Neuronal stem cell (in vitro differentiated cells): Measurements from ENCODE around the gene CFL1. TPM values are rescaled to one million over a fixed set of nuclear protein-coding genes. Genes with fewer than 3 reads are reported as not detected.

ENCODE experiments used
- DNase-seq: peaks from one replicate; pipeline ENCODE4 v3.0.0-alpha.2; 2013; ENCODE audit warnings: low spot score
- H2AFZ ChIP-seq: one replicate; pipeline ENCODE4 v1.6.1; 2013; ENCODE audit warnings: mild to moderate bottlenecking, low read length, inconsistent platforms
- H2AK5ac ChIP-seq: 2 replicates; pipeline ENCODE4 v1.6.1; 2013; ENCODE audit warnings: low read depth, mild to moderate bottlenecking, inconsistent platforms, low read length, moderate library complexity, mixed read lengths
- H2BK120ac ChIP-seq: 2 replicates; pipeline ENCODE4 v1.6.1; 2013; ENCODE audit warnings: low read depth, mild to moderate bottlenecking, inconsistent platforms, low read length, moderate library complexity, mixed read lengths
- H2BK12ac ChIP-seq: one replicate; pipeline ENCODE4 v1.6.1; 2013; ENCODE audit warnings: low read length, inconsistent platforms
- H2BK15ac ChIP-seq: 2 replicates; pipeline ENCODE4 v1.6.1; 2013; ENCODE audit warnings: mild to moderate bottlenecking, low read length, inconsistent platforms, mixed read lengths
- H2BK5ac ChIP-seq: one replicate; pipeline ENCODE4 v1.6.1; 2013; ENCODE audit warnings: inconsistent platforms, mild to moderate bottlenecking, low read length, moderate library complexity
- H3K14ac ChIP-seq: one replicate; pipeline ENCODE4 v1.6.1; 2013; ENCODE audit warnings: low read length, inconsistent platforms
- H3K18ac ChIP-seq: 2 replicates; pipeline ENCODE4 v1.6.1; 2013; ENCODE audit warnings: low read length, inconsistent platforms
- H3K23ac ChIP-seq: 2 replicates; pipeline ENCODE4 v1.6.1; 2013; ENCODE audit warnings: low read depth, mild to moderate bottlenecking, mixed read lengths, low read length, inconsistent platforms; ENCODE audit not compliant: poor library complexity
- H3K27ac ChIP-seq: replicated peaks from 3 replicates; pipeline ENCODE4 v1.5.1; 2013; ENCODE audit warnings: low read length, inconsistent platforms
- H3K27me3 ChIP-seq, 3 experiments: 2 replicates each; pipeline ENCODE4 v1.6.1; 2013; ENCODE audit warnings: low read length in 3 of 3, mild to moderate bottlenecking in 2 of 3, inconsistent platforms in 1 of 3, low read depth in 1 of 3, mixed read lengths in 1 of 3, moderate library complexity in 1 of 3; ENCODE audit not compliant: control insufficient read depth in 3 of 3, insufficient read depth in 3 of 3
- H3K36me3 ChIP-seq, 2 donors: replicated peaks in 1 of 2; 2 replicates each; pipeline ENCODE4 v1.6.1; 2013; ENCODE audit warnings: low read length in 2 of 2; ENCODE audit not compliant: control insufficient read depth in 2 of 2, insufficient read depth in 2 of 2
- H3K4ac ChIP-seq: 2 replicates; pipeline ENCODE4 v1.6.1; 2013; ENCODE audit warnings: inconsistent platforms, mild to moderate bottlenecking, low read length, moderate library complexity
- H3K4me1 ChIP-seq, 2 donors: 1 replicate in 1 of 2; 2 replicates in 1 of 2; pipeline ENCODE4 v1.6.1; 2013; ENCODE audit warnings: low read length in 2 of 2, low read depth in 1 of 2; ENCODE audit not compliant: control insufficient read depth in 2 of 2, insufficient read depth in 1 of 2
- H3K4me2 ChIP-seq: one replicate; pipeline ENCODE4 v1.6.1; 2013; ENCODE audit warnings: mild to moderate bottlenecking, low read length, inconsistent platforms; ENCODE audit not compliant: insufficient read depth, poor library complexity, severe bottlenecking
- H3K4me3 ChIP-seq, 2 donors: 2 replicates each; pipeline ENCODE4 v1.5.1; 2013; ENCODE audit warnings: low read length in 2 of 2, mild to moderate bottlenecking in 2 of 2, inconsistent platforms in 1 of 2, moderate library complexity in 1 of 2
- H3K79me1 ChIP-seq: one replicate; pipeline ENCODE4 v1.6.1; 2013; ENCODE audit warnings: low read depth, mild to moderate bottlenecking, inconsistent platforms, low read length, moderate library complexity
- H3K9ac ChIP-seq: one replicate; pipeline ENCODE4 v1.6.1; 2013; ENCODE audit warnings: mild to moderate bottlenecking, low read depth, low read length, inconsistent platforms; ENCODE audit not compliant: poor library complexity
- H3K9me3 ChIP-seq, 2 donors: replicated peaks in 1 of 2; 2 replicates each; pipeline versions ENCODE3 to v1.6.1; 2013; ENCODE audit warnings: low read length in 2 of 2, mild to moderate bottlenecking in 2 of 2, inconsistent platforms in 1 of 2, low read depth in 1 of 2, mixed read lengths in 1 of 2, moderate library complexity in 1 of 2; ENCODE audit not compliant: control insufficient read depth in 2 of 2, insufficient read depth in 1 of 2
- H4K8ac ChIP-seq: one replicate; pipeline ENCODE4 v1.6.1; 2013; ENCODE audit warnings: low read depth, mild to moderate bottlenecking, inconsistent platforms, low read length, moderate library complexity
- H4K91ac ChIP-seq: one replicate; pipeline ENCODE4 v1.6.1; 2013; ENCODE audit warnings: low read length, low read depth, mild to moderate bottlenecking, inconsistent platforms; ENCODE audit not compliant: poor library complexity
- WGBS, 2 donors: extraction: QIAGEN DNeasy Blood & Tissue Kit; methylation state at CpG; one replicate each; pipeline ENCODE4 v1.1.7; 2013; ENCODE audit warnings: missing lambda C conversion rate in 2 of 2, mixed read lengths in 1 of 2; ENCODE audit not compliant: insufficient read length in 2 of 2, insufficient replicate concordance in 1 of 2; ENCODE audit errors: extremely low coverage in 2 of 2; 5-methylcytosine and 5-hydroxymethylcytosine counted together
- polyA plus RNA-seq, 2 experiments: library from polyadenylated mRNA; stranded (reverse); fragments of 200-250 nt; gene quantifications; one replicate each; pipeline ENCODE4 v1.2.3, GENCODE V29; 2013

CFL1 gene
- 860 TPM for polyA plus RNA-seq (2013, experiment 1 of 2)
- 866 TPM for polyA plus RNA-seq (2013, experiment 2 of 2)

- H3K4me1 ChIP-seq, result peaks cover 8 to 17% of the 10 kb centered on the region in 2 donors
- peaks cover 48 to 55% of the 10 kb centered on the region in 2 donors for H3K36me3 ChIP-seq
Measured at GRCh38 chr11:65857853-65858680, at the start of gene CFL1. Gene CFL1, minus strand, starts transcription at chr11:65858180. Its CDS starts 81 bp downstream, at chr11:65858099.

GRCh38 chr11:65906602-65907001, 48.6 kb upstream of the CFL1 start:
- H3K18ac ChIP-seq, result no peak overlapping the region
- H3K27me3 ChIP-seq, result peaks cover 0 to 22% (median 0%) of the 10 kb centered on the region in 3 experiments
- DNase-seq, result no peak

More at GRCh38 chr11:65857853-65858680, at the start of gene CFL1:
- H4K8ac ChIP-seq, result no peak within 1 kb of the TSS
- H4K91ac ChIP-seq, result no peak within 1 kb of the TSS
- H2AFZ ChIP-seq, result peak within 1 kb of the TSS; percentile 63
- H3K27ac ChIP-seq, result peak within 1 kb of the TSS; percentile 95
- peaks cover 0 to under 1% of the 10 kb centered on the region in 2 donors for H3K9me3 ChIP-seq
- peak within 1 kb of the TSS; percentile 100 for H3K9ac ChIP-seq
- peak within 1 kb of the TSS; percentile 92 for H3K14ac ChIP-seq
- peak within 1 kb of the TSS; percentile 97 for H3K4me2 ChIP-seq
- H2BK12ac ChIP-seq, result no peak within 1 kb of the TSS
- H2AK5ac ChIP-seq, result peak within 1 kb of the TSS; percentile 96
- peak within 1 kb of the TSS; percentile 83 to 98 for H3K4me3 ChIP-seq
- no peaks in the 10 kb centered on the region for H3K27me3 ChIP-seq
- H3K79me1 ChIP-seq, result peaks cover 37% of the 10 kb centered on the region
- H3K18ac ChIP-seq, result peak within 1 kb of the TSS; percentile 98
- DNase-seq, result peak; percentile 97
- H3K4ac ChIP-seq, result peak within 1 kb of the TSS; percentile 68
- no CpG with 5 or more reads among the region's 92 CpGs for WGBS, 2 donors
- H2BK5ac ChIP-seq, result peak within 1 kb of the TSS; percentile 79
- peak within 1 kb of the TSS; percentile 50 for H2BK15ac ChIP-seq
- peak within 1 kb of the TSS; percentile 100 for H3K23ac ChIP-seq
- H2BK120ac ChIP-seq, result no peak within 1 kb of the TSS

GRCh38 chr11:65903715-65904114, 45.7 kb upstream of the CFL1 start:
- WGBS, 2 donors, result no CpG with 5 or more reads among the region's 8 CpGs
- no peak overlapping the region for H3K4ac ChIP-seq

More at GRCh38 chr11:65906602-65907001, 48.6 kb upstream of the CFL1 start:
- no peak overlapping the region for H2BK120ac ChIP-seq
- no peak overlapping the region for H3K4ac ChIP-seq
- no peak overlapping the region for H3K9ac ChIP-seq
- H3K14ac ChIP-seq, result no peak overlapping the region
- H2BK12ac ChIP-seq, result no peak overlapping the region
- H3K23ac ChIP-seq, result no peak overlapping the region
- H2BK5ac ChIP-seq, result no peak overlapping the region
- no peaks in the 10 kb centered on the region for H3K36me3 ChIP-seq
- no peak overlapping the region for H3K4me3 ChIP-seq
- H3K9me3 ChIP-seq, result no peaks in the 10 kb centered on the region
- no CpG with 5 or more reads among the region's 5 CpGs for WGBS, 2 donors
- no peaks in the 10 kb centered on the region for H3K79me1 ChIP-seq
- H4K8ac ChIP-seq, result no peak overlapping the region
- no peak overlapping the region for H2BK15ac ChIP-seq
- peaks cover 7 to 13% of the 10 kb centered on the region in 2 donors for H3K4me1 ChIP-seq
- no peak overlapping the region for H3K4me2 ChIP-seq
- H3K27ac ChIP-seq, result no peak overlapping the region
- H2AK5ac ChIP-seq, result no peak overlapping the region
- H4K91ac ChIP-seq, result no peak overlapping the region
- no peak overlapping the region for H2AFZ ChIP-seq

GRCh38 chr11:65903068-65903481, 45.1 kb upstream of the CFL1 start:
- H4K91ac ChIP-seq, result no peak overlapping the region
- no peak overlapping the region for H2BK120ac ChIP-seq
- H2AFZ ChIP-seq, result peak overlapping the region; percentile 75
- peaks cover 11 to 12% of the 10 kb centered on the region in 2 donors for H3K4me1 ChIP-seq
- H2BK15ac ChIP-seq, result no peak overlapping the region
- WGBS, 2 donors, result no CpG with 5 or more reads among the region's 5 CpGs
- H3K18ac ChIP-seq, result peak overlapping the region; percentile 80
- no peak overlapping the region for H3K4me3 ChIP-seq
- no peak overlapping the region for H4K8ac ChIP-seq
- peaks cover 0 to 2% of the 10 kb centered on the region in 2 donors for H3K9me3 ChIP-seq
- no peak overlapping the region for H2AK5ac ChIP-seq
- peak overlapping the region; percentile 77 for H3K9ac ChIP-seq
- no peak overlapping the region for H3K4me2 ChIP-seq
- peak overlapping the region; percentile 10 for H3K4ac ChIP-seq
- H2BK5ac ChIP-seq, result no peak overlapping the region
- H3K79me1 ChIP-seq, result no peaks in the 10 kb centered on the region
- H3K36me3 ChIP-seq, result no peaks in the 10 kb centered on the region
- no peak for DNase-seq
- no peak overlapping the region for H3K27ac ChIP-seq
- H3K27me3 ChIP-seq, result peaks cover 20 to 55% (median 21%) of the 10 kb centered on the region in 3 experiments
- peak overlapping the region; percentile 41 for H2BK12ac ChIP-seq
- peak overlapping the region; percentile 89 for H3K14ac ChIP-seq
- no peak overlapping the region for H3K23ac ChIP-seq

More at GRCh38 chr11:65903715-65904114, 45.7 kb upstream of the CFL1 start:
- no peak overlapping the region for H2BK120ac ChIP-seq
- H4K8ac ChIP-seq, result no peak overlapping the region
- no peak overlapping the region for H3K4me2 ChIP-seq
- no peak overlapping the region for H3K4me3 ChIP-seq
- H3K9ac ChIP-seq, result no peak overlapping the region
- H2BK15ac ChIP-seq, result no peak overlapping the region
- no peak overlapping the region for H3K18ac ChIP-seq
- no peak overlapping the region for H2AFZ ChIP-seq
- H3K23ac ChIP-seq, result no peak overlapping the region
- H4K91ac ChIP-seq, result no peak overlapping the region
- peaks cover 11 to 12% of the 10 kb centered on the region in 2 donors for H3K4me1 ChIP-seq
- H3K79me1 ChIP-seq, result no peaks in the 10 kb centered on the region
- H3K36me3 ChIP-seq, result no peaks in the 10 kb centered on the region
- DNase-seq, result no peak
- no peak overlapping the region for H3K27ac ChIP-seq
- peaks cover 20 to 48% (median 21%) of the 10 kb centered on the region in 3 experiments for H3K27me3 ChIP-seq
- peaks cover 0 to 2% of the 10 kb centered on the region in 2 donors for H3K9me3 ChIP-seq
- no peak overlapping the region for H2AK5ac ChIP-seq
- H2BK5ac ChIP-seq, result no peak overlapping the region
- H2BK12ac ChIP-seq, result no peak overlapping the region
- H3K14ac ChIP-seq, result no peak overlapping the region
